Stimulated activated CD4-positive, alpha-beta T cell treated with anti-CD3 and anti-CD28 coated beads, TNF-alpha, amount 100 ng/mL, for 48 hours (primary cell): ENCODE measurements around the gene GPATCH8.

Experiments used
- DNase-seq, 3 donors: peaks; one replicate each; pipeline ENCODE4 v3.0.0-alpha.2; 2020; ENCODE audit warnings: low read depth in 3 of 3

GPATCH8 gene

GRCh38 chr17:44451016-44451627 is 52.1 kb downstream of the GPATCH8 start:
- DNase-seq: no peak

- no peak for DNase-seq
Observed at GRCh38 chr17:44448412-44448811, 54.8 kb downstream of the GPATCH8 start.

- DNase-seq: no peak
Observed at GRCh38 chr17:44444735-44445105, 58.5 kb downstream of the GPATCH8 start.

- no peak for DNase-seq
Observed at GRCh38 chr17:44442806-44443205, 60.4 kb downstream of the GPATCH8 start.

- no peak for DNase-seq
Observed at GRCh38 chr17:44439168-44439567, 64.0 kb downstream of the GPATCH8 start.

GRCh38 chr17:44438636-44439035 is 64.6 kb downstream of the GPATCH8 start:
- DNase-seq: no peak

GRCh38 chr17:44436336-44436735 is 66.9 kb downstream of the GPATCH8 start:
- DNase-seq: no peak

- DNase-seq: no peak
Observed at GRCh38 chr17:44432254-44433157, 70.7 kb downstream of the GPATCH8 start.

GRCh38 chr17:44424828-44425461 is 78.3 kb downstream of the GPATCH8 start:
- DNase-seq: no peak

- DNase-seq: no peak
Observed at GRCh38 chr17:44417553-44417952, 85.7 kb downstream of the GPATCH8 start.

GRCh38 chr17:44416558-44417289 is 86.5 kb downstream of the GPATCH8 start:
- DNase-seq: no peak

- no peak for DNase-seq
Observed at GRCh38 chr17:44414394-44415155, 88.6 kb downstream of the GPATCH8 start.

GRCh38 chr17:44409309-44410028 is 93.7 kb downstream of the GPATCH8 start:
- no peak for DNase-seq

GRCh38 chr17:44408786-44409185 is 94.4 kb downstream of the GPATCH8 start:
- DNase-seq: no peak

- DNase-seq: no peak
Observed at GRCh38 chr17:44402564-44403172, 100.5 kb downstream of the GPATCH8 start.

- DNase-seq: no peak
Observed at GRCh38 chr17:44400226-44400847, 102.9 kb downstream of the GPATCH8 start.

- no peak for DNase-seq
Observed at GRCh38 chr17:44398692-44399691, 104.2 kb downstream of the GPATCH8 start.
